ENCODE data around the gene PCNP.
"Not testable (repeated sequence)": the region's sequence is repeated elsewhere in the genome, so short reads cannot be mapped to it uniquely, and the experiment has no call there.

The PCNP gene

DNA sequence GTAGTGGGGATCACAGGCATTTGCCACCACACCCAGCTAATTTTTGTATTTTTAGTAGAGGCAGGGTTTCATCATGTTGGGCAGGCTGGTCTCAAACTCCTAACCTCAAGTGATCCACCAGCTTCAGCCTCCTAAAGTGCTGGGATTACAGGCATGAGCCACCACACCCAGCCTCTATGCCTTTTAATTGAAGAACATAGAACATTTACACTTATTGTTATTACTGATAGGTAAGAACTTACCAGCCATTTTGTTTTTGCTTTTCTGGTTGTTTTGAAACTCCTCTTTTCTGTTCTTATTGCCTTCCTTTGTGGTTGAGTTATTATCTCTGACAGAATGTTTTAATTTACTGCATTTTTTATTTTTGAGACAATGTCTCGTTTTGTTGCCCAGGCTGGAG, 29.2 kb downstream of the PCNP start:
- no peak for DNase-seq

DNA sequence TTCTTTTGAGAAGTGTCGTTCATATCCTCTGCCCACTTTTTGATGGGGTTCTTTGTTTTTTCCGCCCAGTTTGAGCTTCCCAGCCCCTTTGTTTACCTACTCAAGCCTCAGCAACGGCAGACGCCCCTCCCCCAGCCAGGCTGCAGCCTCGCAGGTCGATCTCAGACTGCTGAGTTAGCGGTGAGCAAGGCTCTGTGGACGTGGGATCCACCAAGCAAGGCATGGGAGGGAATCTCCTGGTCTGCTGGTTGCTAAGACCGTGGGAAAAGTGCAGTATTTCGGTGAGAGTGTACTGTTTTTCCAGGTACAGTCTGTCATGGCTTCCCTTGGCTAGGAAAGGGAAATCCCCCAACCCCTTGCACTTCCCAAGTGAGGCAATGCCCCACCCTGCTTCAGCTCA, 31.4 kb downstream of the PCNP start:
- H3K4me1 ChIP-seq; DNase-seq; intact Hi-C loops (cut with DNase I; ENCODE audit: low total_unique reads); H3K4me3 ChIP-seq; H3K9me3 ChIP-seq; H3K27ac ChIP-seq; H3K27me3 ChIP-seq; H3K36me3 ChIP-seq: not testable (repeated sequence)

More for the DNA sequence above, 29.2 kb downstream of the PCNP start:
- no peaks in the 10 kb centered on the region for H3K9me3 ChIP-seq
- peaks cover 0 to 5% (median 0%) of the 10 kb centered on the region in 3 donors for H3K36me3 ChIP-seq
- H3K27me3 ChIP-seq = no peaks in the 10 kb centered on the region
- H3K27ac ChIP-seq = no peak overlapping the region
- no peak overlapping the region for H3K4me3 ChIP-seq
- H3K4me1 ChIP-seq = no peaks in the 10 kb centered on the region
- intact Hi-C loops (cut with DNase I; ENCODE audit: low total_unique reads) = no loop called here
- TF ChIP-seq, protein P1, sequence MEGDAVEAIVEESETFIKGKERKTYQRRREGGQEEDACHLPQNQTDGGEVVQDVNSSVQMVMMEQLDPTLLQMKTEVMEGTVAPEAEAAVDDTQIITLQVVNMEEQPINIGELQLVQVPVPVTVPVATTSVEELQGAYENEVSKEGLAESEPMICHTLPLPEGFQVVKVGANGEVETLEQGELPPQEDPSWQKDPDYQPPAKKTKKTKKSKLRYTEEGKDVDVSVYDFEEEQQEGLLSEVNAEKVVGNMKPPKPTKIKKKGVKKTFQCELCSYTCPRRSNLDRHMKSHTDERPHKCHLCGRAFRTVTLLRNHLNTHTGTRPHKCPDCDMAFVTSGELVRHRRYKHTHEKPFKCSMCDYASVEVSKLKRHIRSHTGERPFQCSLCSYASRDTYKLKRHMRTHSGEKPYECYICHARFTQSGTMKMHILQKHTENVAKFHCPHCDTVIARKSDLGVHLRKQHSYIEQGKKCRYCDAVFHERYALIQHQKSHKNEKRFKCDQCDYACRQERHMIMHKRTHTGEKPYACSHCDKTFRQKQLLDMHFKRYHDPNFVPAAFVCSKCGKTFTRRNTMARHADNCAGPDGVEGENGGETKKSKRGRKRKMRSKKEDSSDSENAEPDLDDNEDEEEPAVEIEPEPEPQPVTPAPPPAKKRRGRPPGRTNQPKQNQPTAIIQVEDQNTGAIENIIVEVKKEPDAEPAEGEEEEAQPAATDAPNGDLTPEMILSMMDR (IDR thresholded peaks at IDR 0.05) = no peak

DNA sequence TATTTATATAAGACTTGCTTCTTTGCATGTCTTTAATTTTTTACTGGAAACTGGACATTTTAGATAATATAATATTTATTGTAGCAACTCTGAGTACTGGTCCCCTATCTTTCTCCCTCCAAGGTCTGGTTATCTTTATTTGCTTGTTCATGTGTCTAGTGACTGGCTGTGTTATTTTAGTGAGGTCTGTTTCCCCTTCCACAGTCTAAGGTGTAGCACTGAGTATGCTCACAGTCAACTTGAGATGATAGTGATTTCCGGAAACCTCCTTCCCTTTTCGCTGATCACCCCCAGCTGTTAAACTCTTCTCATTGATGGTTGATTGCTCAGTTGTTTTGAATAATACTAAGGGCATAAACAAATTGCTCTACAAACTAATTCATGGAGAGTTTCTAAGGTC, 37.0 kb downstream of the PCNP start:
- no peaks in the 10 kb centered on the region for H3K27me3 ChIP-seq
- H3K27ac ChIP-seq = no peak overlapping the region
- no peak overlapping the region for H3K4me3 ChIP-seq
- TF ChIP-seq, protein P1 (IDR thresholded peaks at IDR 0.05) = no peak
- DNase-seq = no peak
- no peaks in the 10 kb centered on the region for H3K36me3 ChIP-seq
- intact Hi-C loops (cut with DNase I; ENCODE audit: low total_unique reads) = no loop called here
- H3K4me1 ChIP-seq = no peaks in the 10 kb centered on the region
- H3K9me3 ChIP-seq = no peaks in the 10 kb centered on the region

DNA sequence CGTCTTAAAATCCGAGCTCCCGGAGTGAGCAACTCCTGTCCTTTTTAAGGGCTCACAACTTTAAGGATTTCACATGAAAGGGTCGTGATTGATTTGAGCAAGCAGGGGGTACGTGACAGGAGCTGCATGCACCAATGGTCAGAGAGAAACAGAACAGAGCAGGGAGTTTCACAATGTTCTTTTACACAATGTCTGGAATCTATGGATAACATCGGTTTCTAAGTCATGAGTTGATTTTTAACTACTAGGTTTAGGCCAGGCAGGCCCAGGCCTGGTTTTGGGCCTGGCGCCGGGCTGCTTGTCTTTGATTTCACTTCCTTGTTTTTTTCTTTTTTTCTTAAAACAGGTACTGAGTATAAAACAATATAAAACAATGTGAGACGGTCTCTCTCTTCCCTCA, 39.0 kb downstream of the PCNP start:
- H3K27me3 ChIP-seq; DNase-seq; intact Hi-C loops (cut with DNase I; ENCODE audit: low total_unique reads); H3K36me3 ChIP-seq; H3K9me3 ChIP-seq; H3K4me3 ChIP-seq; H3K27ac ChIP-seq; H3K4me1 ChIP-seq: not testable (repeated sequence)

DNA sequence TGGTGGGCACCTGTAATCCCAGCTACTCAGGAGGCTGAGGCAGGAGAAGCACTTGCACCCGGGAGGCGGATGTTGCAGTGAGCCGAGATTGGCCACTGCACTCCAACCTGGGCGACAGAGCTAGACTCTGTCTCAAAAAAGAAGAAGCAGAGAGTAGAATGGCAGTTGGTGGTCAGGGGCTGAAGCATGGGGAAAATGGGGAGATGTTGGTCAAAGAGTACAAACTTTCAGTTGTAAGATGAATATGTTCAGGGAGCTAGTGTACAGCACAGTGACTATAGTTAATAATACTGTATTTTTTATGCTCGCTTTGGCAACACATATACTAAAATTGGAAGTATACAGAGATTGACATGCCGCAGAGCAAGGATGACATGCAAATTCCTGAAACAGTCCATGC, 41.5 kb downstream of the PCNP start:
- Histone ChIP-seq H3K4me3 (no peak overlapping the region), H3K27ac (no peak overlapping the region), H3K27me3 (no peaks in the 10 kb centered on the region), H3K4me1 (no peaks in the 10 kb centered on the region), H3K36me3 (no peaks in the 10 kb centered on the region), H3K9me3 (no peaks in the 10 kb centered on the region)
- TF ChIP-seq, protein P1 (IDR thresholded peaks at IDR 0.05) = no peak
- DNase-seq = no peak
- intact Hi-C loops (cut with DNase I; ENCODE audit: low total_unique reads) = no loop called here

DNA sequence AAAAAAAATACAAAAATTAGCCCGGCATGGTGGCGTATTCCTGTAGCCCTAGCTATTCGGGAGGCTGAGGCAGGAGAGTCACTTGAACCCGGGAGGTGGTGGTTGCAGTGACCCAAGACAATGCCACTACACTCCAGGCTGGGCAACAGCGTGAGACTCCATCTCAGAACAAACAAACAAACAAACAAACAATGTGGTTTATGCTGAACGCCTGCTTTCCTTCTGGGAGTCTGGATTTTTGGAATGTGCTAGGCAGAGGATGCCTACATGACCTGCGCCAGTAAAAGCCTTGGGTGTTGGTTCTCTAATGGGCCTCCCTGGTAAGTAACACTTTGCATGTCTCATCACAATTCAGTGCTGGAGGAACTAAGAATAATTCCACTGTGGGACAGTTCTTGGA, 43.5 kb downstream of the PCNP start:
- no peaks in the 10 kb centered on the region for H3K36me3 ChIP-seq
- intact Hi-C loops (cut with DNase I; ENCODE audit: low total_unique reads) = no loop called here
- H3K4me3 ChIP-seq = no peak overlapping the region
- H3K9me3 ChIP-seq = no peaks in the 10 kb centered on the region
- no peak overlapping the region for H3K27ac ChIP-seq
- TF ChIP-seq, protein P1 (IDR thresholded peaks at IDR 0.05) = no peak
- DNase-seq = no peak
- no peaks in the 10 kb centered on the region for H3K4me1 ChIP-seq
- no peaks in the 10 kb centered on the region for H3K27me3 ChIP-seq

DNA sequence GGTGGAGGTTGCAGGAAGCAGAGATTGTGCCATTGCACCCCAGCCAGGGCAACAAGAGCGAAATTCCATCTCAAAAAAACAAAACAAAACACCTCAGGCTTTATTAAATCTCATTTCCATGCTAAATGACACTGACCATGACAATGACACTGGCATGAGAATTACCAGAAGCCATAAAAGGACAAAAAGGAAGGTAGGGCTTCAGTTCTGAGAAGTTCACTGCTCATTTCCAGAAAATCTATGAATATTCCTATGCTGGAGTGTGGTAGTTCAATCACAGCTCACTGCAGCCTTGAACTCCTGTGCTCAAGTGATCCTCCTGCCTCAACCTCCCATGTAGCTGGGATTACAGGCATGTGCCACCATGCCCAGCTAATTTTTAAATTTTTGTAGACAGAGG, 44.7 kb downstream of the PCNP start:
- Histone ChIP-seq H3K36me3 (no peaks in the 10 kb centered on the region), H3K4me3 (no peak overlapping the region), H3K9me3 (no peaks in the 10 kb centered on the region), H3K27ac (no peak overlapping the region), H3K27me3 (no peaks in the 10 kb centered on the region), H3K4me1 (no peaks in the 10 kb centered on the region)
- no peak for DNase-seq
- intact Hi-C loops (cut with DNase I; ENCODE audit: low total_unique reads) = no loop called here
- TF ChIP-seq, protein P1 (IDR thresholded peaks at IDR 0.05) = no peak
